Tibial nerve (tissue), 3 donors: ENCODE measurements around the gene ST6GALNAC3.

ENCODE experiments used
- CTCF ChIP-seq, 5 experiments: fragments of 200-600 bp in 3 of 5; fragments of 450-650 bp in 2 of 5; sonication (generic) in 3 of 5; IDR thresholded peaks; one replicate each; pipeline ENCODE4 v1.5.1; 2016 to 2019; ENCODE audit warnings: antibody characterized with exemption in 5 of 5, mild to moderate bottlenecking in 3 of 5, moderate library complexity in 2 of 5
- POLR2A ChIP-seq, 2 donors: fragments of 450-650 bp; IDR thresholded peaks; one replicate each; pipeline ENCODE4 v1.6.1; 2017; ENCODE audit warnings: antibody characterized with exemption in 2 of 2, mild to moderate bottlenecking in 2 of 2, moderate library complexity in 2 of 2

- TF ChIP-seq CTCF (IDR thresholded peaks at IDR 0.05), result no peak
- no peak for TF ChIP-seq POLR2A (IDR thresholded peaks at IDR 0.05)
Measured at GRCh38 chr1:76666499-76666898, 592.0 kb downstream of the ST6GALNAC3 start.
